ENCODE measurements around the gene ZNF329. TPM values are rescaled to one million over a fixed set of nuclear protein-coding genes. Genes with fewer than 3 reads are reported as not detected.

Gene ZNF329
- total and polyA plus RNA-seq, 2 of the 13 experiments (the other 11 are each of a cell fraction or from before 2014, with no cell fraction given) = 3.8 to 9.6 TPM

GRCh38 chr19:58150328-58150921, at the start of gene ZNF329 (continued):
- no peak for TF ChIP-seq REST (IDR thresholded peaks at IDR 0.05; ENCODE audit: borderline replicate concordance in 1 of 2, low read depth in 1 of 2, low read length in 2 of 2)
- no peak for TF ChIP-seq ZNF12 (CRISPR knock-in tag; IDR thresholded peaks at IDR 0.05)
- no peak for TF ChIP-seq KLF13 (CRISPR knock-in tag; IDR thresholded peaks at IDR 0.05)

GRCh38 chr19:58196901-58197616, 46.5 kb upstream of the ZNF329 start:
- in situ Hi-C loops (cut with HindIII; ENCODE audit: extremely low pct_ligation_motif_present, low pct_unique_long_range_greater_than_20kb) (loop anchor here (10.0 kb wide), 1 partner anchor 68 kb away; no protein-coding TSS in a partner anchor), intact Hi-C loops (cut with micrococcal nuclease; ENCODE audit: unreplicated experiment) (no loop called here)
- Histone ChIP-seq H3K4me2 (ENCODE audit: low read depth, low read length) (no peak overlapping the region), H4K20me1 (ENCODE audit: insufficient read depth, low read length) (no peaks in the 10 kb centered on the region), H2AFZ (ENCODE audit: low read length) (no peak overlapping the region), H3K27ac (ENCODE audit: extremely low read length, insufficient read depth, low read length) (no peak overlapping the region), H3K4me1 (ENCODE audit: insufficient read depth, low read length) (no peaks in the 10 kb centered on the region), H3K9me3 (ENCODE audit: low read length) (peaks cover 98% of the 10 kb centered on the region), H3K36me3 (replicated peaks in 1 of 2; ENCODE audit: control insufficient read depth in 1 of 2, insufficient read depth in 2 of 2, low read length in 2 of 2) (peaks cover 31 to 82% of the 10 kb centered on the region in 2 experiments), H3K27me3 (ENCODE audit: control insufficient read depth in 1 of 2, insufficient read depth in 2 of 2, low read length in 2 of 2) (no peaks in the 10 kb centered on the region; a peak in 1 of 5 replicates), H3K9ac (ENCODE audit: insufficient read depth, low read depth, low read length) (no peak overlapping the region), H3K4me3 (replicated peaks in 1 of 3; ENCODE audit: insufficient read depth in 1 of 3, low read depth in 2 of 3, low read length in 3 of 3) (no peak overlapping the region), H3K79me2 (ENCODE audit: insufficient read depth, low read length) (no peaks in the 10 kb centered on the region)
- TSS peak; percentile 16 for BruUV-seq (replicated peaks)
- DNase-seq (ENCODE audit: low spot score) = peak; percentile 10
- 77% methylated on average over 6 of the region's 6 CpGs for WGBS (ENCODE audit: low lambda C conversion rate)
- ATAC-seq = no peak
- ChIA-PET CTCF (ENCODE audit: low intra/inter-chr PET ratio, low total read pairs) (no interaction called here), POLR2A (no interaction called here)
- FAIRE-seq = no peak
- TF ChIP-seq ZNF430 (CRISPR knock-in tag; IDR thresholded peaks at IDR 0.05) (no peak), TBP (CRISPR knock-in tag; IDR thresholded peaks at IDR 0.05) (no peak), MTA3 (CRISPR knock-in tag; IDR thresholded peaks at IDR 0.05) (no peak), RFX5 (IDR thresholded peaks at IDR 0.05; ENCODE audit: low read depth, low read length) (no peak), ZNF274 (CRISPR knock-in tag; IDR thresholded peaks at IDR 0.05) (peak; percentile 100), ZC3H13 (CRISPR knock-in tag; IDR thresholded peaks at IDR 0.05) (no peak), CBX5 (CRISPR knock-in tag; IDR thresholded peaks at IDR 0.05; ENCODE audit: borderline replicate concordance) (0 out of 2 replicates have a peak, but pooled peaks have one; percentile 71), GTF3A (CRISPR knock-in tag; conservative IDR thresholded peaks at IDR 0.05) (no peak), ZNF629 (CRISPR knock-in tag; conservative IDR thresholded peaks at IDR 0.05) (no peak), ZNF205 (CRISPR knock-in tag; IDR thresholded peaks at IDR 0.05) (no peak), NFKBIZ (CRISPR knock-in tag; IDR thresholded peaks at IDR 0.05) (no peak), TCF7L2 (IDR thresholded peaks at IDR 0.05; ENCODE audit: low read depth, low read length) (no peak), IKZF4 (CRISPR knock-in tag; IDR thresholded peaks at IDR 0.05; ENCODE audit: borderline replicate concordance, low read depth, not compliant biosample characterization) (no peak), CCAR2 (optimal IDR thresholded peaks at IDR 0.05; ENCODE audit: low read depth, low read length) (no peak), ZNF878 (CRISPR knock-in tag; IDR thresholded peaks at IDR 0.05) (no peak), ZNF264 (CRISPR knock-in tag; IDR thresholded peaks at IDR 0.05) (no peak), ZNF768 (CRISPR knock-in tag; IDR thresholded peaks at IDR 0.05) (no peak)
- TF ChIP-seq, protein P1, sequence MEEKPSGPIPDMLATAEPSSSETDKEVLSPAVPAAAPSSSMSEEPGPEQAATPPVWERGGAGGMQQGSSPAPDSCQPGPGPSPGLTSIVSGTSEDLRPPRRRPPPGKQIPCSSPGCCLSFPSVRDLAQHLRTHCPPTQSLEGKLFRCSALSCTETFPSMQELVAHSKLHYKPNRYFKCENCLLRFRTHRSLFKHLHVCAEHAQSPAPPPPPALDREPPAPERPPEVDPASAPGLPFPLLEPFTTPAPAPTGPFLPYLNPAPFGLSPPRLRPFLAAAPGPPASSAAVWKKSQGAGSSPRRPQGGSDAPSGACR (CRISPR knock-in tag; IDR thresholded peaks at IDR 0.05) = no peak
